Measurements from ENCODE around the gene HES3.

HES3 gene

GRCh38 chr1:6224718-6225117 is 19.3 kb upstream of the HES3 start:
- no peak for TF ChIP-seq CTCF (IDR thresholded peaks at IDR 0.05; ENCODE audit: low read depth, low read length)
- TF ChIP-seq EZH2phosphoT487 (IDR thresholded peaks at IDR 0.05; ENCODE audit: low read depth) = no peak
- H3K4me2 ChIP-seq (ENCODE audit: low read length) = no peak overlapping the region
- no peaks in the 10 kb centered on the region for H3K27me3 ChIP-seq (ENCODE audit: low read depth, low read length)
- no peak overlapping the region for H3K27ac ChIP-seq (ENCODE audit: low read length)
- no peak overlapping the region for H3K9ac ChIP-seq (ENCODE audit: low read length)
- H4K20me1 ChIP-seq (ENCODE audit: insufficient read depth, low read length) = no peaks in the 10 kb centered on the region
- no peaks in the 10 kb centered on the region for H3K79me2 ChIP-seq (ENCODE audit: low read length)
- no peak overlapping the region for H2AFZ ChIP-seq (ENCODE audit: low read depth, low read length)
- H3K9me3 ChIP-seq (ENCODE audit: insufficient read depth, low read length) = no peaks in the 10 kb centered on the region
- H3K4me3 ChIP-seq (ENCODE audit: low read length) = no peak overlapping the region
- H3K4me1 ChIP-seq (ENCODE audit: low read length) = no peaks in the 10 kb centered on the region
- peaks cover 10% of the 10 kb centered on the region for H3K36me3 ChIP-seq (replicated peaks; ENCODE audit: low read depth, low read length)

GRCh38 chr1:6225651-6226050 is 18.3 kb upstream of the HES3 start:
- no peak overlapping the region for H3K27ac ChIP-seq (ENCODE audit: low read length)
- no peak overlapping the region for H3K4me2 ChIP-seq (ENCODE audit: low read length)
- no peaks in the 10 kb centered on the region for H4K20me1 ChIP-seq (ENCODE audit: insufficient read depth, low read length)
- no peaks in the 10 kb centered on the region for H3K27me3 ChIP-seq (ENCODE audit: low read depth, low read length)
- no peaks in the 10 kb centered on the region for H3K4me1 ChIP-seq (ENCODE audit: low read length)
- peaks cover 10% of the 10 kb centered on the region for H3K36me3 ChIP-seq (replicated peaks; ENCODE audit: low read depth, low read length)
- H2AFZ ChIP-seq (ENCODE audit: low read depth, low read length) = no peak overlapping the region
- no peak overlapping the region for H3K9ac ChIP-seq (ENCODE audit: low read length)
- no peaks in the 10 kb centered on the region for H3K9me3 ChIP-seq (ENCODE audit: insufficient read depth, low read length)
- TF ChIP-seq CTCF (IDR thresholded peaks at IDR 0.05; ENCODE audit: low read depth, low read length) = no peak
- no peak for TF ChIP-seq EZH2phosphoT487 (IDR thresholded peaks at IDR 0.05; ENCODE audit: low read depth)
- H3K79me2 ChIP-seq (ENCODE audit: low read length) = no peaks in the 10 kb centered on the region
- no peak overlapping the region for H3K4me3 ChIP-seq (ENCODE audit: low read length)

DNA sequence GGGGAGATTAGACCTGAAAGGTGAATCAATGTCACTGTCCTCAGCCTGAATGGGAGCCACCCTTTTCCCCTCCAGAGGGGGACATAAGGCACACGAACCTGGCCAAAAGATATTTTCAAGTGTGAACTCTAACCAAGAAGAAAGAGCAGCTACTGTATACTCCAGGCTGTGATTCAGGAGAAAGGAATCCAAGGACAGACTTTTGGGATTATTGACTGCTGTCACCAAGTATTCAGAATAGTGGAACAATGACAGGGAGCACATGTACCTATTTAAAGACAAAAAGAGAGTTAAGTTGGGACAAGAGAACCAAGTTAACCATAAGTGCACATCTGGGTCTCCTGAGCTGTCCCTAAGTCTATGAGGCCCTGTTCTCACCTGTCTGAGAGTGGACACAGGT is 10.6 kb upstream of the HES3 start:
- Histone ChIP-seq H3K79me2 (ENCODE audit: low read length) (peaks cover 29% of the 10 kb centered on the region), H3K9ac (ENCODE audit: low read length) (no peak overlapping the region)

More for the DNA sequence above, 10.6 kb upstream of the HES3 start:
- H3K27ac ChIP-seq (ENCODE audit: low read length) = no peak overlapping the region
- H3K9me3 ChIP-seq (ENCODE audit: insufficient read depth, low read length) = no peaks in the 10 kb centered on the region
- H3K4me2 ChIP-seq (ENCODE audit: low read length) = no peak overlapping the region
- no peaks in the 10 kb centered on the region for H3K27me3 ChIP-seq (ENCODE audit: low read depth, low read length)
- peaks cover 9% of the 10 kb centered on the region for H3K36me3 ChIP-seq (replicated peaks; ENCODE audit: low read depth, low read length)
- no peaks in the 10 kb centered on the region for H4K20me1 ChIP-seq (ENCODE audit: insufficient read depth, low read length)
- peaks cover 8% of the 10 kb centered on the region for H3K4me1 ChIP-seq (ENCODE audit: low read length)
- no peak for TF ChIP-seq CTCF (IDR thresholded peaks at IDR 0.05; ENCODE audit: low read depth, low read length)
- no peak for TF ChIP-seq EZH2phosphoT487 (IDR thresholded peaks at IDR 0.05; ENCODE audit: low read depth)
- H3K4me3 ChIP-seq (ENCODE audit: low read length) = no peak overlapping the region
- H2AFZ ChIP-seq (ENCODE audit: low read depth, low read length) = no peak overlapping the region

All from OCI-LY3 (cell line).